AG20443 (cell line): ENCODE results near the gene WDFY4.

Experiments used
- DNase-seq: peaks from one replicate; pipeline ENCODE4 v3.0.0; 2012; ENCODE audit warnings: low spot score, mixed read lengths

WDFY4 gene

DNA sequence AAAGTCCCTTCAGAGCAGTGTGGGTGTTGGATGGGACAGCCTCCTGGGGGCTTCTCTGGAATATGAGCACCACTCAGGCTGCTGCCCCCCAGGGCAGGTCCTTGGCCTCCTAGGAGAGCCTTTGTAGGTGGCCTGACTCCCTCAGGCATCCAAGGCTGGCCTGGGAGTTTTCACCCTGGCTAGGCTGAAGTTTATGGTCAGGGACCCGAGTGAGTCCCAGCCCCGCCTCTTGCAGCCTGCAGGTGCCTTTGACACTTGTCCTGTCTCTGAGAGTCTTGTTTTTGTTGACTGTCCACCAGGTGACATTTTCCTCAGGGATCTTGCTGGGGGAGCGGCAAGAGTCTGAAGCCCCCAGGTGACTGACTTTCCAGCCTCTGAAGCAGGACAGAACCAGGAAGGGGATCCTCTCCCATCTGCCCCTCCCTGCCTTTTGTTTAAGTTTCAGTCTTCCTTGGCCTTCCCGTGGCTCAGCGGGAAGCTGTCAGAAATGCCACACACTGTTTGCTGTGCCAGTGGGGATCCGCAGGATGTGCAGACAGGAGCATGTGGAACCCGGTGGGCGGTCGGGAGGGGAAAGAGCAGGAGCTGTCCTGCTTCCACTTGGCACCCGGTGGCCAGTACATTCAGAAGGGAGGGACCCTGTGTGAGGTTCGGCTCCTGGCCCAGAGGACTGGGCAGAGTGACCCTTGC lies 195.5 kb downstream of the WDFY4 start:
- no peak for DNase-seq

DNA sequence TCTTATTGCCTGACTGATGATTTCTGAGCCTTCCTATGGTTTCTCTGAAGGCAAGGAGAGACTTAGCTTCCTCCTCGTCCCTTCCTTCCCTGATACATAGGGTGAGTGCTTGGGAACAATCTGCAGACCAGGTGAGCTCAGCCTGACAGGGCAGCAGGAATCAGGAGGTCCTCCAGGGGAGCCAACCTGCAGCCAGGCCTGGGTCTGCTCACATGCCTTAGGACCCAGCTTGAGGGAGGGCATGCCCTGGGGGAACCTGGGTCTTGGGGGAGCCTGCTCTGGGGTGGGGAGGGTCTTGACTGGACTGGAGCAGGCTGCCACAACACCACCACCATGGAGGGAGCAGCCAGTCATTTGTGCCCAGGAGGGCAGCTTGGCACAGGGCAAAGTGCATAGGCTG lies 197.3 kb downstream of the WDFY4 start:
- DNase-seq = no peak

DNA sequence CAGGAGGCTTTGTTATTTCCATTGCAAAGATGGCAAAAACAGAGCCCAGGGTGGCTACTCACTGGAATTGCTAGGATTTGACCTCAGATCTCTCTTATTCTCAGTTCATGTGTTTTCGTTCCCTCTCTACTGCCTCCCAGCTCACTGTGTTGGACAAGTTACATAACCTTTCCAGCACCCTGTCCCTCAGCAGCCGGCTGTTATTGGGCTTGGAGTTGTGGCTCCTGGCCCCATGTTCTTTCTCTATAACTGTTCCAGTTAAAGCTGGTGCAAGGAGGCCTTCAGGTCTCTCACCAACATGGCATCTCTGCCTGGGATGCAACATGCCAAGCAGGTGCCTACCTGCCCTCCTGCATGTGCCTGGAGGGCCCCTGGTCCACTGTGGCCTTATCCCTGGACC lies 198.2 kb downstream of the WDFY4 start:
- DNase-seq = no peak

DNA sequence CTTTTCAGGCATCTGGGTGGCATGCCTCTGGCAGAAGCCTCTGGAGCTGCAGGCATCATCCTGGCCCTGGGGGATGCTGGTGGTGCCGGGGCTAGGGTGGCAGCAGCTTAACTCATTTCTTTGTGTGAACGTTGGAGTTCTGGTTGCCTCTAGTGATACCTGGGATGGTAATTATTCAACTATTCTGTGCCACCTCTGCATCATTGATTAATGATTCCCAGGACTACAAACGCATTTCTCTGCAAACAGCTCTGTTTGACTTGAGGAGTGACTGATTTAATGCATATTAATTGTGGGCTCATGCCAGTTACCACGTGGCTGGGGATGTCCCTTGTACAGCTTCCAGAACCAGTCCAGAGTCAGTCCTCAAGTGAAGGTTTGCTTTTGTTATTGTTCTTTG lies 199.0 kb downstream of the WDFY4 start:
- no peak for DNase-seq

DNA sequence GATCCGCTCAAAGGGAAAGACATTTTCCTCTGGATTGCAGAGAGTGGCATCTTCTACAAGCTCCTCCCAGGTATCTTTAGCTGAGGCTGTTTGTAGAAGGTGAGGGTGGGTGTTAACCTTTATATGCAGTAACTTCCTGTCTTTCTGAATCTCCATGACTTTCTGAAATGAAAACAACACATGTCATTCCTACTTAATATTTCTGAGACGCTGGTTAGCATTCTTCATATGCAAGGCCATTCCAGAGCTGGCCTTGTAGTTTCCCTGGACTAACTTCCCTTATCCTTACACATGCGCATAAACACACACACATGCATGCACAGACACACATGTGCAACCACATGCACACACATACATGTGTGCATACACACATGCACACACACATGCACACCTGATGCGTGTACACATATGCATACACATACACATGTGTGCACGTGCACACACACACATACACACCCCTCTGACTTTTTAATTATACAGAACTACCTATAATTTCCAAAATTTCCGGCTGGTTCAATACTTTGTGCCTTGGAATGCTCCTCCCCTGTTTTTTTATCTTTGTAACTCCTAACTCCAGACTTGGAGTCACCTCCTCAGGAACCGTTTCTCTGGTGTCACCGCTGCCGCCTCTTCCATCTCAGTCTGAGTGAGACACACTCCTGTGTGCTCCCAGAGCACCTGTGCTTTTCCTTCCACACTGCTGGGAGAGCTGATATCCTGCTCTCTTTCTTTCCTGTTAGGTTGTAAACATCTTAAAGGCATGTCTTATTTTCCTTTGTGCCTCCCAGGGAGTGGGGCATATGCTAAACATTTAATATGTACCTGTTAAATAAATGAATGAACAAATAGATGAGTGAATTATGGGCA lies 199.7 kb downstream of the WDFY4 start:
- DNase-seq = no peak

DNA sequence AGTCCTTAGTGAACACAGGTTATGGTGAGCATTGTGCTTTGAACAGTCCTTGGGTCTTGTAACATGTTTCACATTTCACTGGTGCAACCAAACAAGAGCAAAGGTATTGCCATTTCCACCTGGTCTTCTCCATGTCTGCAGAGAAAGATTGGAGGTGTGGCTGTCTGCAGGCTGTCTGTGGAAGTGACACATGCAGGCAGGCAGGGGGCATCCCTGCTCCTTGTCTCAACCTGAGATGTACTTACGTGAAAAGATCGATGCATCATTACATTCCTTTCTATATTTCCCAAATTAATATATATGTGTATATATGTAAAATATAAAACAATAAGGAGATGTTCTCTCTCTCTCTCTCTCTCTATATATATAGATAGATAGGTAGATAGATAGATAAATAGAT lies 200.7 kb downstream of the WDFY4 start:
- no peak for DNase-seq

DNA sequence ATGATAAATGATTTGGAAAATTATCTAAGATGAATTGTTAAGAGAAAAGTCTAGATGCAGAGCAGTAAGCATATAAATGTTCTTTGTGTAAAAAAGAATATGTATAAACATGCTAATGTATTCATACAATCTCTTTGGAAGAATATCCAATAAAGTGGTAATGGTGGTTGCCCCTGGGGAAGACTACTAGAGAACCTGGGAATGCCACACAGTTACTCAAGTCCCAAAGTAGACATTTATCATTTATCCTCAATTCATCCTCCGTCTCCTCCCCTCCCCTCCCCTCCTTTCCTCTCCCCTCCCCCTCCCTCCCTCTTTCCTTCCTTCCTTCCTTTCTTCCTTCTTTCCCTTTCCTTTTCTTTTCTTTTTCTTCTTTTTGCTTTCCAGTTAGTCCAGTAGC lies 203.3 kb downstream of the WDFY4 start:
- DNase-seq = no peak

DNA sequence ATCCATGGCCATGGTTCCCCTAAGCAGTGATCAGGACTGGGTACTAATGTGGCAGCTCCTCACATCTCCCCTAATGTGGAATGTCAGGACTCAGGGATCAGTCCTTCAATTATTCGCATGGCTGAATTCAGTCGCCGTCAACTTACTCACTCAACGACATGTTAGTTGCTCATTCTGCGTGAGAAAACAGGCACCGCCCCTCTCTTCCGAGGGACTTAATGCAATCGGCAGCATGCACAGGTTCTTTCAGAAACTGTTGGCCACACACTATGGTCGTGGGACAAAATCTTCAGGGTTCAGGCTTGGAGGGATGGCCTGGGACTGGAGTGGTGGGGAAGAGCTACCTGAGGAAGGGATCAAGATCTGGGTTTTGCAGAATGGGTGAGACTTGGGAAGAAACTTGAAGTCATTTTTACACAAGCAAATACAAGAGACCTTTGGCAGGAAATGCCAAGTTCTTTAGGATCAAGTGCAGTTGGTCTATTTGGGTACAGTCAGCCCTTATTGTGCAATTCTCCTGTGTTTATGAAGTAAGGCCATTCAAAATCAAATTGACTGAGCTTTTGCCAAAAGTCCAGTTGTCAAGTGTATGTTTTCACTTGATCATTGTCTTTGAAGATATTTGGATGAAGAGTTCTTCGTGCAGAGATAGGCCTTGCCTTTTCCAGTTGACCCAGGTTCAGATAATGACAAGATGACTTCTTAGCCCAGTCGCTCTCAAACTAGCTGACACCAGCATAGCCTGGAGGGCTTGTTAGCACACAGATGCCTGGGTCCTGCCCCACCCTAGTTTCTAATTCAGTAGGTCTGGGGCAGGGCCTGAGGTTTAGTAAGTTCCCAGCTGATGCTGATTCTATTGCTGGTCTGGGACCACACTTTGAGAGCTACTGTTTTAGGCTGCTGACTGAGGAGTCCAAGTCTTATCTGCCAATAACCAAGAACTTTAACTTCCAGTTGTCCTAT lies 206.5 kb downstream of the WDFY4 start:
- no peak for DNase-seq

DNA sequence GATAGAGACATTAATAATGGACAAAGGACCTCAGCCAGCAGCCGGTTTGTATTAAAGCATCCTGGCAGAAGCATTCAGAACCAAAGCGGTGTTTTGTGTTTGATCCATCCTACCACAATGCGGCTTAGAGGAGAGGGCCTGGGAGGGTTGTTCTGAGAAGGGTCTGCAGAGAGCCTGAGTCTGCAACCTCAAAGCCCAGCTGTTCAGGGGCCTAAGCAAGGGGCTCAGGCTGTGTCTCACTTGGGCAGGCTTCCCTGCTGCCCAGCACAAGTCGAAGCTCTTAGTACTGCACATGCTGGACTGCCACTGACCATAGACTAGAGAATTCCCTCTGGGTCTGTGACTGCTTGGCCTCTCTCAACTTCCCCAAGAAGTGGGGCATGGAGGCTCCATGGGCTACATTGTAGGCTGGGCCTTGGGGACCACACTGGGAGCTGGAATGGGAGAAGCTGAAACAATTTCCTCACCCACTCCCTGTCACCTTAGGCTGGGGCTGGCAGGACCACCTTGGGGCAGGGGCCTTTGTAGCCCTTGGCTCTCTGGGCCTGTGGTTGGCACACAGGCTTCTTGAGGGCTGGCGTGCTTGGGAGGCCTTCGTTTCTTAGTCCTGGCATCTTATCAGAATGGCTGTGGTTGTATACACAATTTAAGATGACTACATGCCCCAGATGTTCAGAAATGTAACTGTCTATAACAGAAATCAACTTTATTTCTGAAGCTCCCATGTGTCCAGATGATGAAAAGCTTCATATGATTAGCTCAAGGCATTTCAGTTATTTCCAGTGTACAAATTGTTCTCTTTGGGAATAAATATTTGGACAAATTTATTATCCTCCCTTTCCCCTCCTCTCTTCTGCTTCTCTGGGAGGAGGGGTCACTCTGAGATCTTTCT lies 210.5 kb downstream of the WDFY4 start:
- DNase-seq = no peak

DNA sequence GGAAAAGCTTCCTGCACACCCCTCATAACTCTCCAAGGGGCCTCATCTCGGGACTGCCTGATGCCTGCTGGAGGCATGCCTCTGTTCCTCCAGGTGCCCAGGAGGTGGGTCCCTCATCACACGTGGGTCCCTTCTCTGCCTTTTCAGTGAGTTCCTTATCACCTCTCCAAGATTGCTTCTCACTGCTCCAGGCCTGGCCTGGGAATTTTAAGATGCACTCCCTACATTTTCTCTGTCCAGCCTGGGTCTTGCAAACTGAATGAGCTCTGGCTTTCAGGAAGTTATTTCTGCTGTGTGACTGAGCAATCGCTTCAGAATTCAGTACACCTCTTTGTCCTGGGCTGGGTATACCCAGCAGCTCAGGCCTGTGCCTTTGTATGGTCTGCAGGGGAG lies 211.1 kb downstream of the WDFY4 start:
- no peak for DNase-seq

DNA sequence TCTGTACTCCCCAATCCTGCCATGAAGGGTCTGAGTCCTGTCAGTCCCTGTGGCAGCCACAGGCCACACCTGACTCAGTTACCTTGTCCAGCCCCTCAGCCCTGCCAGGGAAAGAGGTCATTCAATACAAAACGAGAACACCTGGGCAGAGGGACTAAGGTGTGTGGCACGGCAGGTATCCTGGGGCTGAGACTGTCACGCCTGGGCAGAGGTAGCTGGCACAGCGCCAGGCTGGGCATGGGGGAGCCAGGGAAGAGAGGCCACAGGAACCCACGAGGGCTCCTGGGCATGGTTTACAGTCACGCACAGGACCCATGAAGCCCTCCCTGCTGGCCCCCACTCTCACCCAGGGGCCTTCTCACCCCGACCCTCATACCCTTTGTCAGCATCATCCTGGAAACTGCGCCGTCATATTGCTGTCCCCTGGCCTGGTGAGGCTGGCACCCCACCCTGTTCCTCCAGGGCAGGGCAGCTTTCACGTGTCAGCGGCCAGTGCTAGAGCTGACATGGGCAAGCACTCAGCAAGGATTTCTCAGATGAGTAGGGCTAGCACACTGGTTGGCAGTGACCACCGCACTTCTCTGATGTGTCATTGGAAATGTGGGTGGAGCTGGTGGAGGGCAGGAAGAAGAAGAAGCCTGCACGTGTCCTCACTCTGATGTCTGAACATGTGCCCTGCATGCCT lies 212.2 kb downstream of the WDFY4 start:
- peak; percentile 66 for DNase-seq

DNA sequence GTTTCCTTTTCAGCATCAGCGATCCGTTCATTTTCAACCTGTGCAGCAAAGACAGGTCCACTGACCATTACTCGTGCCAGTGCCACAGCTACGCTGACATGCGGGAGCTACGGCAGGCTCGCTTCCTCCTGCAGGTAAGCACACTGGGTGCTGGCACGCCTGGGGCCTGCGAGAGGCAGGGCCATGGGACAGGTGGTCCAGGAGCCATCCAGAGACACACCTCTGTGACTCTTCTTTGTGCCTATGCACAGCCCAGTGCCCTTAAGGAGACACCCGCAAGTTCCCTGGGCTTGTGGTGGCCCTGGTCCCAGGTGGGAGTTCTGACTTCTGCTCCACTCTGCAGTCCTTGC lies 212.7 kb downstream of the WDFY4 start:
- DNase-seq = no peak

DNA sequence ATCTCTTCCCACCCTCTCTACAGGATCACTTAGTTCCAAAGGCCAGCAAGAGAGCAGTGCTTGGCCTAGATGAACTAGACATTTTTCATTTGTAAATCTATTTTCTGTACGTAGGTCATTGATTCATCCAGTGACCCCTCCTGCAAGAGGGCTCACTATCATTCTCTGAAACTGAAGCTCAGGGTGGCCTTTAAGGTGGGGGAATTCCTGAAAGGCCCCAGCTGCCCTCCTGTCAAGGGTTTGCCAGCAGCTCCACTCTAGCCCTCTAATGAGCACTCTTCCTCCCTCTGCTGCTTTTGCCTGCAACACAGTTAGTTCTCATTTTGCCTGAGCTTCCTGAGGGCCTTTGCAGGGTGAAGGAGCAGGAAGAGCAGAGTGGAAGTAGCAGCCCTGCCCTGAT lies 213.8 kb downstream of the WDFY4 start:
- DNase-seq = no peak

DNA sequence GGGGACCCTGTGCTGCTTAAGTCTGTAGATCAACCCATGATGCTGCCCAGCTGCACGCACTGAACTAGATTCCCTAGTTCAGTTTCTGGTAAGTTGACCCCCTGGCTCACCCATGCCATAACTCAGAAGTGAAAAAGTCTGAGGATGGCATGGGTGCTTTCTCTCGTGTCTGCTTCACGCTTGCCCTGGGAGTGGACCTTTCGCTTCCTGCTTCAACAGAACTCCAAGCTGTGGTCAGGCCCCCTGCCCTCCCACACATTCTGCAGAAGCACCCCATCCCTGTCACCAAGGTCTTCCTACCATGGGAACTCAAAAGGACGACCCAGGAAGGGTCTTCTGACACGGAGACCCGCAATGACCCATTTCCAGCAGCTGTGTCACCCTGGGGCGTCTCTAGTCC lies 215.1 kb downstream of the WDFY4 start:
- no peak for DNase-seq

DNA sequence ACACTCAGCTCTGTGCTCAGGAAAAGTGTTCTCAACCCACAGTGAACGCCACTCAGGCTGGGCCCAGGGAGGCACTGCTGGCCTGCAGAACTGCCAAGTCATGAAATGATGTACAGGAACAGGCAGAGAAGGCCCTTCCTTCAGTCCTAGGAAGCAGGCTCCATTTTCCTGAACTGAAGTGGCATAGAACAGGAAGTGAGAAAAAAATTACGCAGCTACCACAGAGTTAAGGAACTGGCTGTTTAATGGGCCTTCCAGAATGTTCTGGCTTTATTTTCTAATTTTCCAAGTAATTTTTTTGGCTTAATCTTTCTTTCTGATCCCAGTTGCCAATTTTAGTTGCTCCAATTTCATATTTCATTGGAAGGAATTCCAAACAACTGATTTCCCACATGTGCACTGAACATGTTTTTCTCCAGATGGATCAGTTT lies 215.7 kb downstream of the WDFY4 start:
- no peak for DNase-seq

DNA sequence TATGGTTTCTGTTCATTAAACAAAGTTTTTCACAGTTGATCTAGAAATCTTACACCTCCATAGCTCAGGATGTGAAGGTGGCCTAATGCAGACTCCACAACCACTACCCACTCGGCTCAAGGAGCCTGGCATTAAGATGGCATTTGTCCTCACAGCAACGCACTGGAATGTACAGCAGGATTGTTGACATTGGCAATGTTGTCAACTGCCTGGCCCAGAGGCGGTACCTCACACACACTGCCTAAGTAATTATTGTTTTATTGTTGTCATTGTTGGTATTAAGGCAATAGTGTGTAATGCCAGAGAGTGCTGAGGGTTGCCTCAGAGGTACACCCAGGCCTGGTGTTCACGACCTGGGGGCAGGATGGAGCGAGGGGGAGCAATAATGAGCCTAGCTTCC lies 216.6 kb downstream of the WDFY4 start:
- no peak for DNase-seq

DNA sequence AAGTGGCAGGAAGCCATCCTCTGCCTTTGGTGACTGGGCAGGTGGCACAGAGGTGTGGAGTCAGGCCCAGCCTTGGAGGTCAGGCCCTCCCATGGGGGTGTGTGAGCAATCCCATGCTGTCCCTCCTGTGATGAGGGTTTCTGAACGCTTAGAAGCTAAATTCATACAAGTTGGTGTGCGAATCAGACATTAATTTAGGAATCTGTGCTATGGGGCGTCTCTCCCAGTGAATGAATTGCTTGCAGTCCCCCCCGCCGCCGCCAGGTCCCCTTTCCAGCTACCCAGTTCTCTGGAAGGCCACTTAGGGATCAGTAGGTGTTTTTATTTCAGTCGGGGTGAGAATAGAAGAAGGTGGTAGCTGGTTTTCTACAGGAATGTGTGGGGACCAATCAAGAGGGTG lies 217.4 kb downstream of the WDFY4 start:
- DNase-seq = no peak

DNA sequence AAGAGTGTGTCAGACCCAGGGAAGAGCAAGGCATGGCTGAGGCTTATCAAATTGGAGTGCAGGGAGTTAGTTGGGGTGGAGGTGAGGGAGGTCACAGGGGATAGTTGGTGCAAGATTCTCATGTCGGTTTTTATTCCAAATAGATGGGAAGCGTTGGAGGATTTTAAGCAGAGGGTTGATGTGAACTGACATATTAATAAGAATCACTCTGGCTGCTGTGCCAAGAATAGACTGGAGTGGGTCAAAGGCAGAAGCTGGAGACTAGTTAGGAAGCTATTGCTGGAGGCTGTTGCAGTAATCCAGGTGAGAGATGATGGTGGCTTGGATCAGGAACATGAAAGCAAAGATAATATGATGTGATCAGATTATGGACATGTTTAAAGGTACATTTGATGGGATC lies 218.5 kb downstream of the WDFY4 start:
- DNase-seq = no peak

DNA sequence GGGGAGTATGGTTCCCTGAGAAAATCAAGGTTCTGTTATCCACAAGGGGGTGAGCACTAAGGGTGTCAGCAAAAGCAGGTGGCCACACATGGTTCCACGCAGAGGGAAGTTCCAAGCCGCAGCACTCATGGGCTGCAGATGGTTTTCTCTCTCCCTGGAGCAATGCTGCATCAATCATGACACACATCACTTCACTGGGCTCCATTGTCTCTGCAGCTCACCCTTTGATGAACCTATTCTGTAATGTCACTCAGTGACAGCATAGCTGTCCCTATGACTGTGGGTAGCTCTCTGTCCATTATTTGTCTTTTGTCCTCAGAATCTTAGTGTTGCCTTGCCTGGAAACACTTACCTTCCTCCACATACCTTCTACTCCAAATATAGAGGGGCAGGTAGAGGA lies 220.2 kb downstream of the WDFY4 start:
- DNase-seq = no peak

DNA sequence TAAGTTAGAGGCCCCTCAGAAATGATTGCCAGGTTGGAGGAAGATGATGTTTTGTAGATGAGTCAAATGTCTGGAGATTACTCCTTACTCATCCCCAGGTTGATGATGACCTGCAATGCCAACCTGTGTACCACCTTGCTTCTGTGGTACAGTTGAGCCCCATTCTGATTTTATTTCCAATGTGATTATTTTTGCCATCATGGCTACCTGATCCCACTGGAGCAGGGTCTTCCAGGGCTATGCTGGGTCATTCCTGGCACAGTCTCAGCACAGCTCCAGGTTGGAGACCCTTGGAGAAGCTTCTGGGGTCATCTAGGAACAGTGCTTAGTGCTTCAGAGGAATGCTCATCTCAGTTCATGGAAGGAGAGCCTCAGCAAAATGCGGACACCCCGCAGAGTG lies 220.6 kb downstream of the WDFY4 start:
- DNase-seq = no peak

DNA sequence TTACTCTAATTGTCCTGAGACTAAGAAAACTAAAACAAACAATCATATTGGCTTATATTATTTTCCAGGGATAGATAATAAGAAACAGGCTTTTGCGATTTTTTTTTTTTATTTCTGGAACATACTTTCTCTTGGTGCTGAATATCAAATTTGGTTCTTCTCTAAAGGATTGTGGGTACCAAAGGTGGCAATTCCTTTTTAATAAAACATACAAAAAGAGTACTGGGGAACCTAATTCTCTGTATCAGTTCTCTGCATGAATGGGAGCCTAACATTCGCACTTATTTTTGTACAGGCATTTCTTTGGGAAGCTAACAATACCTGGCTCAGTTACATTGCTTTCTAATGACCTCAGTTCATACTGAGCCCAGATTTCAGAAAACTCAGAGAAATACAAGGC lies 222.2 kb downstream of the WDFY4 start:
- no peak for DNase-seq
